ENCODE data around the gene PROB1.

DNA sequence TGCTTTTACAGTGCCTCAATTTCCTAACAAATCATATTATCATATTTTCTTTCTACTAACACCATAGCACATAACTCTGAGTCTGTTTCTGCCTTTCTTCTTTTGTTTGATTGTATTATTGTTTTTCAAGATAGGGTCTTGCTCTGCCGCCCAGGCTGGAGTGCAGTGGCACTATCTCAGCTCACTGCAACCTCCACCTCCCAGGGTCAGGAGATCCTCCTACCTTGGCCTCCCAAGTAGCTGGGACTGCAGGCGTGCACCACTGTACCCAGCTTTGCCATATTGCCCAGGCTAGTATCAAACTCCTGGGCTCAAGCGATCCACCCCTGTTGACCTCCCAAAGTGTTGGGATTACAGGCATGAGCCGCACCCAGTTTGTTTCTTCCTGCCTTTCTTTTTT is 34.5 kb downstream of the PROB1 start:
- TF ChIP-seq, protein P1, sequence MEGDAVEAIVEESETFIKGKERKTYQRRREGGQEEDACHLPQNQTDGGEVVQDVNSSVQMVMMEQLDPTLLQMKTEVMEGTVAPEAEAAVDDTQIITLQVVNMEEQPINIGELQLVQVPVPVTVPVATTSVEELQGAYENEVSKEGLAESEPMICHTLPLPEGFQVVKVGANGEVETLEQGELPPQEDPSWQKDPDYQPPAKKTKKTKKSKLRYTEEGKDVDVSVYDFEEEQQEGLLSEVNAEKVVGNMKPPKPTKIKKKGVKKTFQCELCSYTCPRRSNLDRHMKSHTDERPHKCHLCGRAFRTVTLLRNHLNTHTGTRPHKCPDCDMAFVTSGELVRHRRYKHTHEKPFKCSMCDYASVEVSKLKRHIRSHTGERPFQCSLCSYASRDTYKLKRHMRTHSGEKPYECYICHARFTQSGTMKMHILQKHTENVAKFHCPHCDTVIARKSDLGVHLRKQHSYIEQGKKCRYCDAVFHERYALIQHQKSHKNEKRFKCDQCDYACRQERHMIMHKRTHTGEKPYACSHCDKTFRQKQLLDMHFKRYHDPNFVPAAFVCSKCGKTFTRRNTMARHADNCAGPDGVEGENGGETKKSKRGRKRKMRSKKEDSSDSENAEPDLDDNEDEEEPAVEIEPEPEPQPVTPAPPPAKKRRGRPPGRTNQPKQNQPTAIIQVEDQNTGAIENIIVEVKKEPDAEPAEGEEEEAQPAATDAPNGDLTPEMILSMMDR (IDR thresholded peaks at IDR 0.05; ENCODE audit: poor library complexity, severe bottlenecking) = no peak
- TF ChIP-seq EZH2 (IDR thresholded peaks at IDR 0.05; ENCODE audit: borderline replicate concordance, insufficient read depth, low read length, poor library complexity, severe bottlenecking) = no peak
